ENCODE measurements around the gene PLA1A. TPM values are rescaled to one million over a fixed set of nuclear protein-coding genes. Genes with fewer than 3 reads are reported as not detected.

The PLA1A gene
- total RNA-seq, 2 donors from 2014 or later: 2.8 to 9.1 TPM

DNA sequence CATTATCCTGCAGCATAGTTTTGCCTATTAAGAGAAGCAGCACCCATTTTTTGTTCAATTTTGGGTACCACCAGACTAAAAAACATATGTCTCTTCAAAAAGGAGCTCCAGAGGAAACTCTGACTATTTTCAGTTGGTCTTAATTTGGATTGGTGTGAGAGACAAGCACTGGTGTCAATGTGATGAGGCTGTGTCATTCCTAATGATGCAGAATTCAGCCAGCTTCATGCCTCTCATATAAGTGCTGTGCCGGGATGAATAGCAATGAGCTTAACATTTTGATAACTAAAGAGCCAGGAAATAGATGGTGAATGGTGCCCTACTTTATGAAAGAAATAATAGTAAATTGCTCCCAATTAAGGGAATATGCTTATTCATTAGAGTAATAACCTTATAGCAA, 46.8 kb downstream of the PLA1A start:
- Histone ChIP-seq H3K4me1 (replicated peaks) (no peaks in the 10 kb centered on the region), H3K27me3 (replicated peaks; ENCODE audit: insufficient read depth) (no peaks in the 10 kb centered on the region), H3K27ac (no peak overlapping the region), H3K36me3 (no peaks in the 10 kb centered on the region), H3K9me3 (no peaks in the 10 kb centered on the region), H3K4me3 (no peak overlapping the region)
- 93% methylated on average over 1 of the region's 1 CpG for WGBS
- no peak for TF ChIP-seq POLR2AphosphoS5 (IDR thresholded peaks at IDR 0.05)
- TF ChIP-seq, protein P1, sequence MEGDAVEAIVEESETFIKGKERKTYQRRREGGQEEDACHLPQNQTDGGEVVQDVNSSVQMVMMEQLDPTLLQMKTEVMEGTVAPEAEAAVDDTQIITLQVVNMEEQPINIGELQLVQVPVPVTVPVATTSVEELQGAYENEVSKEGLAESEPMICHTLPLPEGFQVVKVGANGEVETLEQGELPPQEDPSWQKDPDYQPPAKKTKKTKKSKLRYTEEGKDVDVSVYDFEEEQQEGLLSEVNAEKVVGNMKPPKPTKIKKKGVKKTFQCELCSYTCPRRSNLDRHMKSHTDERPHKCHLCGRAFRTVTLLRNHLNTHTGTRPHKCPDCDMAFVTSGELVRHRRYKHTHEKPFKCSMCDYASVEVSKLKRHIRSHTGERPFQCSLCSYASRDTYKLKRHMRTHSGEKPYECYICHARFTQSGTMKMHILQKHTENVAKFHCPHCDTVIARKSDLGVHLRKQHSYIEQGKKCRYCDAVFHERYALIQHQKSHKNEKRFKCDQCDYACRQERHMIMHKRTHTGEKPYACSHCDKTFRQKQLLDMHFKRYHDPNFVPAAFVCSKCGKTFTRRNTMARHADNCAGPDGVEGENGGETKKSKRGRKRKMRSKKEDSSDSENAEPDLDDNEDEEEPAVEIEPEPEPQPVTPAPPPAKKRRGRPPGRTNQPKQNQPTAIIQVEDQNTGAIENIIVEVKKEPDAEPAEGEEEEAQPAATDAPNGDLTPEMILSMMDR (IDR thresholded peaks at IDR 0.05): no peak
- TF ChIP-seq POLR2A (IDR thresholded peaks at IDR 0.05): no peak
- intact Hi-C loops (cut with DNase I): no loop called here
- DNase-seq (ENCODE audit: low spot score): no peak

DNA sequence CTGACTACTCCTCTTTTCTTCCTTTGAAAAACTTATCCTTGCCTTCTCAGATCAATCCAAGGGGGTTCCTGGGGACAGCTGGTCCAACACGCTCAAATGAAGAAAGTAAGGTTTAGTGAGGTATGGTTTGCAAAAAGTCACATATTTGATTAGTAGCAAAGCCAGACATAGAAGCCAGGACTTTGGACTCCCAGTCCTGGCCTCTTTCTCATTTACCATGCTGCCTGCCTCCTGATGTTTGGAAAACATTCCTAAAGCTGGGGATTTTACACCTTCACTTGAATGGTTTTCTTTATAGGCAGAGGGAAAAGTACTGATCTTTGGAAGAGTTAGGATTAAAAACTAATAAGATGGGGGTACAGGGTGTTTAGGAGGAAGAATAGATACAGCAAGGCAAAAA, 48.1 kb downstream of the PLA1A start:
- intact Hi-C loops (cut with DNase I): no loop called here
- WGBS: 93% methylated on average over 1 of the region's 1 CpG
- Histone ChIP-seq H3K4me3 (no peak overlapping the region), H3K4me1 (replicated peaks) (no peaks in the 10 kb centered on the region), H3K36me3 (no peaks in the 10 kb centered on the region), H3K9me3 (no peaks in the 10 kb centered on the region), H3K27ac (no peak overlapping the region), H3K27me3 (replicated peaks; ENCODE audit: insufficient read depth) (no peaks in the 10 kb centered on the region)
- TF ChIP-seq POLR2AphosphoS5 (IDR thresholded peaks at IDR 0.05): no peak
- TF ChIP-seq POLR2A (IDR thresholded peaks at IDR 0.05): no peak
- TF ChIP-seq, protein P1 (IDR thresholded peaks at IDR 0.05): no peak
- DNase-seq (ENCODE audit: low spot score): no peak

DNA sequence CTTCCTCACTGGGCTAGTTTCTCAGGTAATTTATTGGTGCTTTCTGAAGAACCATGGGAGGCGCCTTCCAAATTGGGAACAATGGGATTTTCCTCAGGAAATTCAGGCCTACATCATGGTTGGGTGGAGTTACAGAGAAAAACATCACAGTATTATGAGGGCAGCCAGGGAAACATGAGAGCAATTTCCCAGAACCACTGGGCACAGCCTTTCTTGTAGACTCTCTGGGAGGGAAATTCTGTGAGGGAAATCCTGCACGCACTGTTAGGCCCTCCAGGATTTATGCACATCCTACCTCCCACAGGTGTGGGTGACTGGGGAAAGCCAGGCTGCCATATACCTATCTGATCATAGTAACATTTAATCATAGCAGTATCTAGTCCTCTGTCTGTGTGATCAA, 49.5 kb downstream of the PLA1A start:
- H3K4me3 ChIP-seq: no peak overlapping the region
- intact Hi-C loops (cut with DNase I): no loop called here
- 80% methylated on average over 2 of the region's 2 CpGs for WGBS
- no peaks in the 10 kb centered on the region for H3K36me3 ChIP-seq
- no peaks in the 10 kb centered on the region for H3K27me3 ChIP-seq (replicated peaks; ENCODE audit: insufficient read depth)
- TF ChIP-seq, protein P1 (IDR thresholded peaks at IDR 0.05): no peak
- TF ChIP-seq POLR2AphosphoS5 (IDR thresholded peaks at IDR 0.05): peak; percentile 31
- TF ChIP-seq POLR2A (IDR thresholded peaks at IDR 0.05): no peak
- H3K27ac ChIP-seq: peak overlapping the region in 1 of 2 donors; percentile 13
- DNase-seq (ENCODE audit: low spot score): no peak
- no peaks in the 10 kb centered on the region for H3K4me1 ChIP-seq (replicated peaks)
- no peaks in the 10 kb centered on the region for H3K9me3 ChIP-seq

DNA sequence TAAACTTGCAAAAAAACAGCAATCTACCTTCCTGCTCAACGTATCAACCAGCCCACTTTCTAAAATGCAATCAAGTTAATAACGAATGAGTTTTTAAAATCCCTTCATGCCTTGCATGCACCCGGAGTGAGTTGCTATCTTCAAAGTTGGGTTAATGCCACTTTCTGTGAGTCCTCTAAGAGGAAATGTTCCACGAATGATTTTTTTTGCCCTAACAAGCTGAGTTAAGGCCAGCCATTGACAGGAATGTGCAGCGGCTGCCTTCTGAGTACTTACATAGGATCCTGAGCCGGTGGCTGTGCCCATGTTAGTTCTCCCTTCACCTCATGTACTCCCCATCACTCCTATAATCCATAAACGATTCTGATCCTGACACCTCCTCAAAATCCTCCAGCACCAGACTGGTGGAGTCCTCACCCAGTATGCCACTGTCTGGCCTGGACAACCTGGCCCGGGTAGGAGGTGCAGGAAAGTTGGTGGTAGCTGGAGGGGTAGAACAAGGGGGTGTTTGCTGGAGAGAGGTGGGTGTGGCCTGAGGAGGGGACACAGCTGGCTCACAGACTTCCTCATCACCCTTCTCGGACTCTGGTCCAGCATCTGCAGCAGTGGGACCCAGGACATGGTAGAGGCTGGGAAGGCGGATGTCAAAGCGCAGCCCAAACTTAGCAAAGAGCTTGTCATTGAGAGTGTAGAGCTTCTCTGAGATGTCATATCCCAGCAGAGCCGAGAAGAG, 50.3 kb downstream of the PLA1A start:
- H3K36me3 ChIP-seq: no peaks in the 10 kb centered on the region
- intact Hi-C loops (cut with DNase I): no loop called here
- TF ChIP-seq POLR2A (IDR thresholded peaks at IDR 0.05) (no peak), POLR2AphosphoS5 (IDR thresholded peaks at IDR 0.05) (no peak)
- TF ChIP-seq, protein P1 (IDR thresholded peaks at IDR 0.05): no peak
- no peaks in the 10 kb centered on the region for H3K9me3 ChIP-seq
- no peak overlapping the region for H3K4me3 ChIP-seq
- DNase-seq (ENCODE audit: low spot score): no peak
- H3K27ac ChIP-seq: peak overlapping the region; percentile 10 to 13
- H3K27me3 ChIP-seq (replicated peaks; ENCODE audit: insufficient read depth): no peaks in the 10 kb centered on the region
- WGBS: 65% methylated on average over 12 of the region's 12 CpGs
- no peaks in the 10 kb centered on the region for H3K4me1 ChIP-seq (replicated peaks)

DNA sequence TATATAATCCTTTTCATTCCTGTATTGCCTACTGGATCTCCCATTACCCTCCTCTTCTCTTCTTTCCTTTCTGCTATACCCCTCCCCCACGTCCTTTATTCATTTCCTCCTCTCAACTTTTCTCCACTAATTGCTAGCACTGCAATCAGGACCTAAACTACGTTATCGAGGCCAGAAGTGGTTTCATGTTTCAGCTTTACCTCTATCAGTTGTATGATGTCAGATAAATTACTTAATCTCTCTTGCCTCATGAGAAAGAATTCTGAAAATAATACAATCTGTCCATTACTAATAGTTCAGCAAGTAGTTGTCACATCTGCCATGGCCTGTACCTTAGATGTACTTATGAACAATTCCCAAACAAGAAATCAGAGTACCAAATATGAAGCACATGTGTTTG, 52.1 kb downstream of the PLA1A start:
- Histone ChIP-seq H3K4me1 (replicated peaks) (no peaks in the 10 kb centered on the region), H3K9me3 (no peaks in the 10 kb centered on the region), H3K27ac (no peak overlapping the region), H3K4me3 (no peak overlapping the region), H3K36me3 (no peaks in the 10 kb centered on the region), H3K27me3 (replicated peaks; ENCODE audit: insufficient read depth) (no peaks in the 10 kb centered on the region)
- TF ChIP-seq POLR2AphosphoS5 (IDR thresholded peaks at IDR 0.05): no peak
- no peak for DNase-seq (ENCODE audit: low spot score)
- WGBS: 54% methylated on average over 3 of the region's 3 CpGs
- intact Hi-C loops (cut with DNase I): no loop called here

All from prostate gland (tissue), 2 donors.